HL-60 (cell line): ENCODE data around the gene TSSK6.

Source experiments
- DNase-seq, 2 experiments: peaks; one replicate each; pipeline ENCODE4 v3.0.0-alpha.2; 2010 to 2020; ENCODE audit warnings: low read depth in 1 of 2, low spot score in 1 of 2
- H3K27ac ChIP-seq: fragments of 250-450 bp; sonication (Bioruptor Pico); replicated peaks from 2 replicates; pipeline ENCODE4 v1.5.1; 2020; ENCODE audit warnings: mild to moderate bottlenecking, moderate library complexity
- H3K27me3 ChIP-seq: fragments of 250-450 bp; sonication (Bioruptor Pico); 2 replicates; pipeline ENCODE4 v1.5.1; 2021; ENCODE audit warnings: mild to moderate bottlenecking, moderate library complexity; ENCODE audit not compliant: insufficient read depth, poor library complexity, severe bottlenecking
- H3K4me3 ChIP-seq: replicated peaks from 2 replicates; pipeline ENCODE4 v1.5.1; 2011; ENCODE audit warnings: mild to moderate bottlenecking, control low read depth, low read length; ENCODE audit not compliant: insufficient read depth
- GABPA ChIP-seq: IDR thresholded peaks from 2 replicates; pipeline ENCODE4 v1.6.1; 2012; ENCODE audit warnings: low read depth
- POLR2AphosphoS5 ChIP-seq: IDR thresholded peaks from 2 replicates; pipeline ENCODE4 v1.6.1; 2012; ENCODE audit warnings: low read depth
- SPI1 ChIP-seq: IDR thresholded peaks from 2 replicates; pipeline ENCODE4 v1.6.1; 2012; ENCODE audit warnings: low read depth, mild to moderate bottlenecking, borderline replicate concordance
- TF ChIP-seq, protein P1 (sequence below): IDR thresholded peaks from one replicate; pipeline ENCODE4 v1.5.1; 2011; ENCODE audit warnings: low read length, control low read depth, inconsistent platforms; ENCODE audit not compliant: insufficient read depth
- TF ChIP-seq, protein P2 (sequence below): IDR thresholded peaks from 2 replicates; pipeline ENCODE4 v1.6.1; 2012; ENCODE audit warnings: low read depth; ENCODE audit not compliant: insufficient replicate concordance

Gene TSSK6

DNA sequence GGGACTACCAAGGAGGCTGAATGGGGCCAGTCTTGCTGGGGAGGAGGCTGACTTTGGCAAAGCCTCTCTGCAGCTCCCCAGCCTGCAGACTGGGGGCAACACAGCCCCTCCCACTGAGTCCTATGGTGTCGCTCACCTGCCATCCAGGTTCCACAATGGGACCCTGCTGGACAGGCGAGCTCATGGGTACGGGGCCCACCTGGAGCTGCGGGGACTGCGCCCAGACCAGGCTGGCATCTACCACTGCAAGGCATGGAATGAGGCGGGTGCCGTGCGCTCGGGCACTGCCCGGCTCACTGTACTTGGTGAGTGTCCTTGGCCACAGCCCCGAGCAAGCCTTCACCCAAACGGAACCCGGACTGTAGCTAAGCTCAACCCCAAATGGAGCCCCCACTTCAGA lies 27.8 kb upstream of the TSSK6 start:
- H3K27me3 ChIP-seq, result no peaks in the 10 kb centered on the region
- peak overlapping the region; percentile 85 for H3K27ac ChIP-seq
- TF ChIP-seq, protein P1, sequence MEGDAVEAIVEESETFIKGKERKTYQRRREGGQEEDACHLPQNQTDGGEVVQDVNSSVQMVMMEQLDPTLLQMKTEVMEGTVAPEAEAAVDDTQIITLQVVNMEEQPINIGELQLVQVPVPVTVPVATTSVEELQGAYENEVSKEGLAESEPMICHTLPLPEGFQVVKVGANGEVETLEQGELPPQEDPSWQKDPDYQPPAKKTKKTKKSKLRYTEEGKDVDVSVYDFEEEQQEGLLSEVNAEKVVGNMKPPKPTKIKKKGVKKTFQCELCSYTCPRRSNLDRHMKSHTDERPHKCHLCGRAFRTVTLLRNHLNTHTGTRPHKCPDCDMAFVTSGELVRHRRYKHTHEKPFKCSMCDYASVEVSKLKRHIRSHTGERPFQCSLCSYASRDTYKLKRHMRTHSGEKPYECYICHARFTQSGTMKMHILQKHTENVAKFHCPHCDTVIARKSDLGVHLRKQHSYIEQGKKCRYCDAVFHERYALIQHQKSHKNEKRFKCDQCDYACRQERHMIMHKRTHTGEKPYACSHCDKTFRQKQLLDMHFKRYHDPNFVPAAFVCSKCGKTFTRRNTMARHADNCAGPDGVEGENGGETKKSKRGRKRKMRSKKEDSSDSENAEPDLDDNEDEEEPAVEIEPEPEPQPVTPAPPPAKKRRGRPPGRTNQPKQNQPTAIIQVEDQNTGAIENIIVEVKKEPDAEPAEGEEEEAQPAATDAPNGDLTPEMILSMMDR, result no peak
- no peak for TF ChIP-seq POLR2AphosphoS5
- TF ChIP-seq SPI1, result no peak
- TF ChIP-seq, protein P2, sequence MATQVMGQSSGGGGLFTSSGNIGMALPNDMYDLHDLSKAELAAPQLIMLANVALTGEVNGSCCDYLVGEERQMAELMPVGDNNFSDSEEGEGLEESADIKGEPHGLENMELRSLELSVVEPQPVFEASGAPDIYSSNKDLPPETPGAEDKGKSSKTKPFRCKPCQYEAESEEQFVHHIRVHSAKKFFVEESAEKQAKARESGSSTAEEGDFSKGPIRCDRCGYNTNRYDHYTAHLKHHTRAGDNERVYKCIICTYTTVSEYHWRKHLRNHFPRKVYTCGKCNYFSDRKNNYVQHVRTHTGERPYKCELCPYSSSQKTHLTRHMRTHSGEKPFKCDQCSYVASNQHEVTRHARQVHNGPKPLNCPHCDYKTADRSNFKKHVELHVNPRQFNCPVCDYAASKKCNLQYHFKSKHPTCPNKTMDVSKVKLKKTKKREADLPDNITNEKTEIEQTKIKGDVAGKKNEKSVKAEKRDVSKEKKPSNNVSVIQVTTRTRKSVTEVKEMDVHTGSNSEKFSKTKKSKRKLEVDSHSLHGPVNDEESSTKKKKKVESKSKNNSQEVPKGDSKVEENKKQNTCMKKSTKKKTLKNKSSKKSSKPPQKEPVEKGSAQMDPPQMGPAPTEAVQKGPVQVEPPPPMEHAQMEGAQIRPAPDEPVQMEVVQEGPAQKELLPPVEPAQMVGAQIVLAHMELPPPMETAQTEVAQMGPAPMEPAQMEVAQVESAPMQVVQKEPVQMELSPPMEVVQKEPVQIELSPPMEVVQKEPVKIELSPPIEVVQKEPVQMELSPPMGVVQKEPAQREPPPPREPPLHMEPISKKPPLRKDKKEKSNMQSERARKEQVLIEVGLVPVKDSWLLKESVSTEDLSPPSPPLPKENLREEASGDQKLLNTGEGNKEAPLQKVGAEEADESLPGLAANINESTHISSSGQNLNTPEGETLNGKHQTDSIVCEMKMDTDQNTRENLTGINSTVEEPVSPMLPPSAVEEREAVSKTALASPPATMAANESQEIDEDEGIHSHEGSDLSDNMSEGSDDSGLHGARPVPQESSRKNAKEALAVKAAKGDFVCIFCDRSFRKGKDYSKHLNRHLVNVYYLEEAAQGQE, result no peak
- TF ChIP-seq GABPA, result no peak
- H3K4me3 ChIP-seq, result no peak overlapping the region
- no peak for DNase-seq

DNA sequence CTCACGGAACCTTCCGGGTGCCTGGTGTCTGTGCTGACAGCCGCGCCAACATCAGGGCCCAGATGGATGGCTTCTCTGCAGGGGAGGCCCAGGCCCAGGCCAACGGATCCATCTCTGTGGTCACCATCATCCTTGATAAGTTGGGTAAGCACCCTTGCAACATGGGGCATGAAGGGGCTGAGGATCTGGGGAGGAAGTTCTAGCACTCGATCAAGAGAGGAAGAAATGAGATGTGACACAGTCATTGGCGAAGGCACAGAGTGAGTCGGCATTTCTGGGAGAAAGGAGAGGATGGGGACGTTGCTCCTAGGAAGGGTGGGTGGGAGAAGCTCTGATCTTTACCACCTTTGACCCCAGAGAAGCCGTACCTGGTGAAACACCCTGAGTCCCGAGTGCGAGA lies 27.2 kb upstream of the TSSK6 start:
- TF ChIP-seq, protein P1, result no peak
- TF ChIP-seq, protein P2, result no peak
- TF ChIP-seq SPI1 (peak; percentile 72; the same call in 1 of the 2 replicates), GABPA (peak; percentile 74), POLR2AphosphoS5 (peak; percentile 77)
- no peak overlapping the region for H3K4me3 ChIP-seq
- H3K27me3 ChIP-seq, result no peaks in the 10 kb centered on the region
- DNase-seq, result peak; percentile 88 to 95
- H3K27ac ChIP-seq, result peak overlapping the region; percentile 85

DNA sequence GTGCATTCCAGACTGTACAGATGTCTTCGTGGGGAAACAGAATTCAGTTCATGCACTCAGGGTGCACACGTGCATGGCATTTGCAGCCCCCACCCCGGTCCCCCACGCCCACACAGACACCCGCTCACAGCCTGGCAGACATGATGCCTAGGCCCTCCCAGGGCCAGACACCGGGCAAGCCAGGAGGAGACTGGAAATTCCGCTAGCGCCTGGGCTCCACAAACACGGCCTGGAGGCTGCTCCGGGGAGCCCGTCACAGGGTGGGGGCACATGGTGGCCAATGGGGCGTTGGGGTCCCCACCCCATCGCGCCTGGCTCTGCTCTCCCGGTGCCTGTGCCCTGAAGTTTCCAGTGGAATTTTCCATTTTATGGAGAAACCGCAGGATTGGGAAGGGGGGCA lies 26.3 kb upstream of the TSSK6 start:
- Histone ChIP-seq H3K27me3 (no peaks in the 10 kb centered on the region), H3K4me3 (no peak overlapping the region), H3K27ac (peak overlapping the region; percentile 85)
- DNase-seq, result no peak
- TF ChIP-seq, protein P1, result no peak
- no peak for TF ChIP-seq GABPA
- TF ChIP-seq POLR2AphosphoS5, result no peak
- no peak for TF ChIP-seq SPI1
- TF ChIP-seq, protein P2, result no peak
